Adrenal gland (tissue), 12 donors: ENCODE data around the gene MAL. TPM values are rescaled to one million over a fixed set of nuclear protein-coding genes. Genes with fewer than 3 reads are reported as not detected.
"Not testable (repeated sequence)": the region's sequence is repeated elsewhere in the genome, so short reads cannot be mapped to it uniquely, and the experiment has no call there.

Experiments used
- DNase-seq, 7 donors: peaks; one replicate each; pipeline ENCODE4 v3.0.0-alpha.2; 2019 to 2020
- H3K27ac ChIP-seq, 5 donors: fragments of 200-600 bp; sonication (generic) in 4 of 5; 1 replicate in 3 of 5; 2 replicates in 2 of 5; pipeline versions ENCODE4 v1.5.1 to v1.8.0; 2016 to 2020; ENCODE audit warnings: mild to moderate bottlenecking in 1 of 5
- H3K27me3 ChIP-seq: fragments of 200-600 bp; 2 replicates; pipeline ENCODE4 v1.8.0; 2021
- H3K36me3 ChIP-seq, 2 donors: fragments of 200-600 bp; replicated peaks in 1 of 2; 1 replicate in 1 of 2; 2 replicates in 1 of 2; pipeline versions ENCODE4 v1.5.1 to v1.8.0; 2018 to 2022
- H3K4me1 ChIP-seq, 2 donors: fragments of 200-600 bp; replicated peaks in 1 of 2; 1 replicate in 1 of 2; 2 replicates in 1 of 2; pipeline versions ENCODE4 v1.5.1 to v1.8.0; 2018 to 2021
- H3K4me3 ChIP-seq, 4 donors: fragments of 200-600 bp; sonication (generic) in 3 of 4; one replicate each; pipeline ENCODE4 v1.5.1; 2016 to 2018
- H3K9me3 ChIP-seq, 3 donors: fragments of 200-600 bp; sonication (generic) in 1 of 3; replicated peaks in 1 of 3; 1 replicate in 2 of 3; 2 replicates in 1 of 3; pipeline versions ENCODE4 v1.5.1 to v1.8.0; 2016 to 2021
- POLR2A ChIP-seq, 2 donors: fragments of 450-650 bp; IDR thresholded peaks; one replicate each; pipeline ENCODE4 v1.6.1; 2017; ENCODE audit warnings: antibody characterized with exemption in 2 of 2, mild to moderate bottlenecking in 2 of 2, moderate library complexity in 1 of 2
- WGBS, 4 donors: extraction: QIAGEN DNeasy Blood & Tissue Kit in 2 of 4; methylation state at CpG; one replicate each; pipeline versions ENCODE4 v1.1.5 to v1.1.7; 2013 to 2017; 5-methylcytosine and 5-hydroxymethylcytosine counted together
- intact Hi-C, 2 donors: fragments of 100-400 bp; cut with DNase I; formaldehyde crosslinking; loops; one replicate each; pipeline versions ENCODE4 v1.14.1 to v1.15.0; 2022 to 2023
- polyA plus RNA-seq, 3 donors: library from polyadenylated mRNA; stranded (reverse); fragments of 200-250 nt in 2 of 3; fragments of 350-450 nt in 1 of 3; fragmentation: Illumina TruSeq in 1 of 3; extraction: RNeasy Lipid Tissue Mini Kit (QIAGEN cat#74804) in 1 of 3; gene quantifications; one replicate each; pipeline ENCODE4 v1.2.3, GENCODE V29; 2013 to 2014
- small RNA-seq, 2 donors: library from RNA; depleted of rRNA; stranded (forward); fragments of <200 nt; gene quantifications; one replicate each; pipeline ENCODE3, GENCODE V24; 2016
- total RNA-seq, 9 donors: library from RNA; depleted of rRNA in 4 of 9; stranded (reverse); fragments of >200 nt in 4 of 9; fragments of 120-200 nt in 1 of 9; fragmentation: NEBNext Ultra II Directional in 1 of 9; extraction: Animal tissue kit (Norgen Biotek cat#: 25700) in 1 of 9; gene quantifications; one replicate each; pipeline versions ENCODE4 v1.1.0 to v1.2.4, GENCODE V29; 2013 to 2023
- TF ChIP-seq, protein P1 (sequence below), 6 experiments: fragments of 450-650 bp in 4 of 6; fragments of 200-600 bp in 2 of 6; sonication (generic) in 1 of 6; IDR thresholded peaks; 1 replicate in 5 of 6; 2 replicates in 1 of 6; pipeline versions ENCODE4 v1.5.1 to v1.8.0; 2016 to 2021; ENCODE audit warnings: antibody characterized with exemption in 6 of 6, mild to moderate bottlenecking in 2 of 6, moderate library complexity in 1 of 6
- donor health status: healthy with polysubstance abuse.
- donor health status: Bipolar disorder and iron deficiency.
- donor health status: DM: yes; HTN: yes; CAD: no.
- donor health status: DM: no; HTN: no; CAD: no.
- donor health status: DM: no; HTN: no; CAD: no.
- donor health status: DM: yes; HTN: yes; CAD: no.

MAL gene
- total and polyA plus RNA-seq, 12 donors = 0.32 to 4.5 (median 0.68) TPM; not detected in 4

DNA sequence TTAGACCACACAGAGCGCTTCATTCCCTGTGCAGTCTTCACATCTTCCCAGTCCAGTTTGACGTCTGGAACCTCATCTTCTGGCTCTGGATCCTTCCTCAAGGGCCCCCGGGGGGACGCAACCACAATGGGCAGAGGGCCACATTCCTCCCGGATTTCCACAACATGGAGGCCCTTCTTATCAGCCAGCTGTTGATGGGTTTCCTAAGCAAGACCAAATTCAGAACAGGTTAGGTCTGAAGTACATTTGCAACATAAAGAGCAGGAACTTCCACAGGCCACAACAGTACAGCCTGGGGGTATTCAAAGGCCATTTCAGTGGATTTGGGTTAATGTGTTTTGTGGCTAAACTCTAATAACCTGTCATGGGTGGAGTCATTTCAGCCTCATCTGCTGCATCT lies 61.9 kb downstream of the MAL start:
- TF ChIP-seq, protein P1, sequence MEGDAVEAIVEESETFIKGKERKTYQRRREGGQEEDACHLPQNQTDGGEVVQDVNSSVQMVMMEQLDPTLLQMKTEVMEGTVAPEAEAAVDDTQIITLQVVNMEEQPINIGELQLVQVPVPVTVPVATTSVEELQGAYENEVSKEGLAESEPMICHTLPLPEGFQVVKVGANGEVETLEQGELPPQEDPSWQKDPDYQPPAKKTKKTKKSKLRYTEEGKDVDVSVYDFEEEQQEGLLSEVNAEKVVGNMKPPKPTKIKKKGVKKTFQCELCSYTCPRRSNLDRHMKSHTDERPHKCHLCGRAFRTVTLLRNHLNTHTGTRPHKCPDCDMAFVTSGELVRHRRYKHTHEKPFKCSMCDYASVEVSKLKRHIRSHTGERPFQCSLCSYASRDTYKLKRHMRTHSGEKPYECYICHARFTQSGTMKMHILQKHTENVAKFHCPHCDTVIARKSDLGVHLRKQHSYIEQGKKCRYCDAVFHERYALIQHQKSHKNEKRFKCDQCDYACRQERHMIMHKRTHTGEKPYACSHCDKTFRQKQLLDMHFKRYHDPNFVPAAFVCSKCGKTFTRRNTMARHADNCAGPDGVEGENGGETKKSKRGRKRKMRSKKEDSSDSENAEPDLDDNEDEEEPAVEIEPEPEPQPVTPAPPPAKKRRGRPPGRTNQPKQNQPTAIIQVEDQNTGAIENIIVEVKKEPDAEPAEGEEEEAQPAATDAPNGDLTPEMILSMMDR (IDR thresholded peaks at IDR 0.05) = no peak
- no peak for TF ChIP-seq POLR2A (IDR thresholded peaks at IDR 0.05)
- H3K9me3 ChIP-seq = no peaks in the 10 kb centered on the region
- H3K4me3 ChIP-seq = no peak overlapping the region
- H3K27me3 ChIP-seq = no peaks in the 10 kb centered on the region
- DNase-seq = no peak
- H3K4me1 ChIP-seq = no peaks in the 10 kb centered on the region
- intact Hi-C loops = no loop called here
- 92 to 100% (median 96%) methylated on average over 5 of the region's 5 CpGs for WGBS, 4 donors
- no peak overlapping the region for H3K27ac ChIP-seq
- H3K36me3 ChIP-seq = peaks cover 0 to 57% of the 10 kb centered on the region in 2 donors

DNA sequence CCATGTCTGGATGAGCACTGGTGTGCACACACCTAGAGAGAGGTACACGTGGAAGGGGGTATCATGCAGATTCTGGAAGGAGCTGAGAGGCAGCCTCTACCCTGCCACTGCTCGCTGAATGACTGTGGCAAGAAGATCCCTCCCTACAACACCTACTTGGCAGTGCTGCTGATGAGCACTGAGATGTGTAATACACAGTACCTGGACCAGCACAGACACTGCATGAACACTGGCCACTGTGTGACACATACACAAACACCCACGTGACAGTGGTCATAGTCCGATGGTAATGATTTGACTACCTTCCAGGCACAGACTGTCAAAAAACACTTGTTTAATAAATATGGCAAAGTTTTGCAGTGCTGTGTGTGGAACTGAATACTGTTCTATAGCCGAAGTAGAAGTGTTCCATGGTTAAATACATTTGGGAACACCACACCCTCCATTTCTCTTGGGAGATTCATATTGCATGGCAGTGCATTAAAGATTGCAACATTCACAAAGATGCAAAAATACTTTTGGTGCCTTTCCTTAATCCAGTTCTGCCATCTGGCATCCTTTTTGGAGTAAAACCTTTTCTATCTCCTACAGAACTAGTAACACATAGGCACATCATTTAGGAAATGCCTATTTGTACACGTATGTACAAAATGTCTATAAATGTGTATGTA lies 66.5 kb downstream of the MAL start:
- H3K27ac ChIP-seq = no peak overlapping the region
- WGBS, 4 donors = 94 to 100% (median 96%) methylated on average over 6 of the region's 6 CpGs
- no peaks in the 10 kb centered on the region for H3K4me1 ChIP-seq
- H3K36me3 ChIP-seq = peaks cover 0 to 46% of the 10 kb centered on the region in 2 donors
- H3K9me3 ChIP-seq = no peaks in the 10 kb centered on the region
- intact Hi-C loops = no loop called here
- no peak for DNase-seq
- no peaks in the 10 kb centered on the region for H3K27me3 ChIP-seq
- no peak for TF ChIP-seq POLR2A (IDR thresholded peaks at IDR 0.05)
- TF ChIP-seq, protein P1 (IDR thresholded peaks at IDR 0.05) = no peak
- H3K4me3 ChIP-seq = no peak overlapping the region

DNA sequence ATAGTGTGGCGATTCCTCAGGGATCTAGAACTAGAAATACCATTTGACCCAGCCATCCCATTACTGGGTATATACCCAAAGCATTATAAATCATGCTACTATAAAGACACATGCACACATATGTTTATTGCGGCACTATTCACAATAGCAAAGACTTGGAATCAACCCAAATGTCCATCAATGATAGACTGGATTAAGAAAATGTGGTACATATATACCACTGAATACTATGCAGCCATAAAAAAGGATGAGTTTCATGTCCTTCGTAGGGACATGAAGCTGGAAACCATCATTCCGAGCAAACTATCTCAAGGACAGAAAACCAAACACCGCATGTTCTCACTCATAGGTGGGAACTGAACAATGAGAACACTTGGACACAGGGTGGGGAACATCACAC lies 72.8 kb downstream of the MAL start:
- peaks cover 0 to 44% of the 10 kb centered on the region in 2 donors for H3K36me3 ChIP-seq

DNA sequence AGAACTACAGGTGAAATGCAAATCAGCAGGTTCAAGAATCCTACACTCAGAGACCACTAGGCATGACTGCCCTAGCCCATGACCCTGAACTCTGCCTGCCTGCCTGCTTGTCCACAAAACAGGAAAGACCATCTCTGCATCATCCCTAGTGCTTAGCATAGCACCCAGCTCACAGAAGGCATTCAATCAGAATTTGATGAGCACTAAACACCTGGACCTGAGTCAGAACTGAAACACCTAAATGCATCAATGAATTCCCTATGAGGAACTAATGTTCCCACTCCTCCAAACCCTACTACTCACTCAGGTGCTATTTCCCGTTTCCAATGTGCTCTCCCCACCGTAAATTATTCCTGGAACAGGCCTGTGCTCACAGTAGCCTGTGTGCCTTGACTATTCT lies 74.4 kb downstream of the MAL start:
- DNase-seq = no peak
- Histone ChIP-seq H3K27ac (no peak overlapping the region), H3K27me3 (no peaks in the 10 kb centered on the region), H3K4me3 (no peak overlapping the region), H3K9me3 (peaks cover 0 to 5% (median 0%) of the 10 kb centered on the region in 3 donors), H3K4me1 (no peaks in the 10 kb centered on the region), H3K36me3 (peaks cover 0 to 58% of the 10 kb centered on the region in 2 donors)
- TF ChIP-seq, protein P1 (IDR thresholded peaks at IDR 0.05) = no peak
- TF ChIP-seq POLR2A (IDR thresholded peaks at IDR 0.05) = no peak
- WGBS, 4 donors = 87 to 100% (median 95%) methylated on average over 2 of the region's 2 CpGs
- intact Hi-C loops = loop anchor here in 1 of 2 donors (10.0 kb wide), 1 partner anchor 75 kb away; the partner anchor contains the start of gene MAL

More for the DNA sequence above, 72.8 kb downstream of the MAL start:
- H3K4me1 ChIP-seq, H3K9me3 ChIP-seq, H3K27ac ChIP-seq, DNase-seq, intact Hi-C loops, H3K4me3 ChIP-seq, H3K27me3 ChIP-seq: not testable (repeated sequence)
- 93 to 97% (median 95%) methylated on average over 4 to 5 of the region's 5 CpGs for WGBS, 4 donors

Small RNAs within 50 kb of the gene (small RNA-seq; reads per million reads assigned to genes)
- gene RN7SL575P = 0 reads per million in 2 donors

Other genes with a start within 250 kb of the MAL start
- under 1 TPM in 2 of 9 donors, not detected in 7; 0.21 to 0.31 TPM for gene TEKT4, start 154.3 kb upstream of the MAL start, total RNA-seq
- not detected for gene TEKT4, start 154.3 kb upstream of the MAL start, polyA plus RNA-seq
- gene MRPS5, start 96.1 kb downstream of the MAL start, total RNA-seq = 10 to 100 TPM; 41.0 to 99.0 (median 51.0) TPM
- gene MRPS5, start 96.1 kb downstream of the MAL start, polyA plus RNA-seq = 10 to 100 TPM; 72.0 to 96.7 (median 93.4) TPM
- gene ZNF514, start 134.1 kb downstream of the MAL start, total RNA-seq = 10 to 100 TPM in 6 of 9 donors, 1 to 10 TPM in 3; 4.6 to 22.6 (median 16.8) TPM
- gene ZNF514, start 134.1 kb downstream of the MAL start, polyA plus RNA-seq = 10 to 100 TPM in 2 of 3 donors, 1 to 10 TPM in 1; 8.3 to 26.1 (median 11.7) TPM
- gene ZNF2, start 140.1 kb downstream of the MAL start, total RNA-seq = 1 to 10 TPM; 1.8 to 9.3 (median 6.7) TPM
- 1 to 10 TPM; 2.1 to 5.8 (median 2.8) TPM for gene ZNF2, start 140.1 kb downstream of the MAL start, polyA plus RNA-seq
- gene ZNF892, start 181.8 kb downstream of the MAL start, total RNA-seq = 1 to 10 TPM; 1.4 to 4.3 (median 2.2) TPM
- under 1 TPM in 2 of 3 donors, not detected in 1; 0.32 to 0.73 TPM for gene ZNF892, start 181.8 kb downstream of the MAL start, polyA plus RNA-seq
- gene PROM2, start 248.7 kb downstream of the MAL start, total RNA-seq = 1 to 10 TPM in 2 of 9 donors, under 1 TPM in 5, not detected in 2; 0.21 to 4.5 (median 0.72) TPM
- 1 to 10 TPM in 2 of 3 donors, under 1 TPM in 1; 0.07 to 1.7 (median 1.0) TPM for gene PROM2, start 248.7 kb downstream of the MAL start, polyA plus RNA-seq